SU-DHL-6 (cell line): Measurements from ENCODE around the gene SLC9A3.
A peak's percentile ranks its signal among the peaks of the same experiment; 100 is the strongest.

Experiments
- H2AFZ ChIP-seq: fragments of 200-600 bp; sonication (generic); 2 replicates; pipeline ENCODE4 v1.6.1; 2014; ENCODE audit warnings: low read depth, mild to moderate bottlenecking, moderate library complexity, mixed read lengths, antibody characterized with exemption, low read length; ENCODE audit not compliant: severe bottlenecking
- H3F3A ChIP-seq: fragments of 200-600 bp; shearing (Covaris generic); 2 replicates; pipeline ENCODE4 v1.6.0; 2016; ENCODE audit warnings: antibody characterized with exemption, mild to moderate bottlenecking; ENCODE audit not compliant: insufficient read depth
- H3K27ac ChIP-seq: fragments of 200-600 bp; sonication (generic); 2 replicates; pipeline ENCODE4 v1.5.1; 2016; ENCODE audit warnings: low read depth, mild to moderate bottlenecking, low read length, moderate library complexity, mixed read lengths
- H3K27me3 ChIP-seq: fragments of 200-600 bp; sonication (generic), shearing (Covaris generic); 2 replicates; pipeline ENCODE4 v1.6.0; 2014; ENCODE audit warnings: mild to moderate bottlenecking, low read length
- H3K36me3 ChIP-seq: fragments of 200-600 bp; sonication (generic); 2 replicates; pipeline ENCODE4 v1.6.1; 2014; ENCODE audit warnings: mild to moderate bottlenecking, low read length, mixed read lengths
- H3K4me2 ChIP-seq: fragments of 300-600, 200-600 bp; shearing (Covaris generic), sonication (generic); 2 replicates; pipeline ENCODE4 v1.6.0; 2014; ENCODE audit warnings: low read length, low read depth, mild to moderate bottlenecking; ENCODE audit not compliant: poor library complexity, severe bottlenecking
- H3K4me3 ChIP-seq: fragments of 200-600 bp; sonication (generic); 2 replicates; pipeline ENCODE4 v1.5.1; 2014; ENCODE audit warnings: antibody characterized with exemption, low read length, mild to moderate bottlenecking, mixed read lengths; ENCODE audit not compliant: insufficient read depth, poor library complexity, severe bottlenecking
- H3K79me2 ChIP-seq: fragments of 200-600 bp; sonication (generic); 2 replicates; pipeline ENCODE4 v1.6.1; 2014; ENCODE audit warnings: mild to moderate bottlenecking, low read length, moderate library complexity; ENCODE audit not compliant: insufficient read depth
- H3K9ac ChIP-seq: fragments of 200-600 bp; sonication (generic); 2 replicates; pipeline ENCODE4 v1.7.0; 2014; ENCODE audit warnings: mild to moderate bottlenecking, low read length
- H3K9me2 ChIP-seq: fragments of 200-600 bp; sonication (generic); replicated peaks from 2 replicates; pipeline ENCODE4 v1.6.1; 2014; ENCODE audit warnings: low read length; ENCODE audit not compliant: insufficient read depth
- H3K9me3 ChIP-seq: fragments of 200-600 bp; sonication (generic); 2 replicates; pipeline ENCODE4 v1.6.1; 2014; ENCODE audit warnings: low read length, mixed read lengths; ENCODE audit not compliant: insufficient read depth
- H4K20me1 ChIP-seq: fragments of 200-600 bp; sonication (generic); 2 replicates; pipeline ENCODE4 v1.6.1; 2014; ENCODE audit warnings: low read depth, mild to moderate bottlenecking, antibody characterized with exemption, low read length, moderate library complexity, mixed read lengths
- CTCF ChIP-seq: fragments of 200-600 bp; sonication (generic); IDR thresholded peaks from one replicate; pipeline ENCODE4 v1.5.1; 2017; ENCODE audit warnings: antibody characterized with exemption, mild to moderate bottlenecking, low read length, moderate library complexity; ENCODE audit not compliant: insufficient read depth, poor library complexity, severe bottlenecking
- EZH2phosphoT487 ChIP-seq: fragments of 200-600 bp; sonication (generic), shearing (Covaris generic); conservative IDR thresholded peaks from 2 replicates; pipeline ENCODE4 v1.6.1; 2018; ENCODE audit warnings: mild to moderate bottlenecking, antibody characterized with exemption, low read length, moderate library complexity, mixed read lengths

Gene SLC9A3

DNA sequence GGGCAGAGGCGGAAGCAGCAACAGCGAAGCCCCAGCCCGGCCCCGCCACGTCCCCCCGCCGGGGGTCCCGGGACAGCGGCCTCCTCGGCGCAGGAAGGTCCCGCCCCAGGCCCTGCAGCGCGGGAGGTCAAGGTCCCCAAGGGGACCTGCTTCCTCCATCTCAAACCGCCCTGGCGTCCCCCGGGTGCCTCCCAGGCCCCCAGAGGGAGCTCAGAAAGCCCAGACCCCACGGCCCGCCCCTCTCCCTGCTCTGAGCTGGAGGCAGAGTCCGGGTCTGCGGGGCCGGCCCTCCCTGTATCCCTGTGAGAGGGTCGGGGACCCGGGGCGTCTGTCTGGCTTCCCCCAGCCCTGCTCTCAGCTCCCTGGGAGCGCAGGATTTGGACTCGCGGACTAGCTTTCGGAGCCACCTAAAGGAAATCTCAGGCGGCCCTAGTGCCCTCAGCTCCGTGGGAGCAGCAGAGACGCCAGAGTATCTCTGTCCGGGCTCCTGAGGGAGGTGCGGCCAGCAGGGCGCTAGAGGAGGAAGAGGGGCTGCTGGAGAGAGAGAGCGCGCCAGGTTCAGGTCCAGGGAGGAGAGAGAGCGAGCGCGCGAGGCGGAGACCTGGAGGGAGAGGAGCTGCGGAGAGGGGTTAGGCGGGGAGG is 50.6 kb downstream of the SLC9A3 start:
- Histone ChIP-seq H3F3A (peaks cover 4% of the 10 kb centered on the region), H2AFZ (peak overlapping the region; percentile 81), H4K20me1 (no peaks in the 10 kb centered on the region), H3K9me3 (no peaks in the 10 kb centered on the region), H3K4me2 (peak overlapping the region; percentile 86), H3K27me3 (no peaks in the 10 kb centered on the region), H3K36me3 (no peaks in the 10 kb centered on the region), H3K9me2 (no peaks in the 10 kb centered on the region), H3K79me2 (peaks cover 14% of the 10 kb centered on the region), H3K27ac (no peak overlapping the region), H3K4me3 (peak overlapping the region; percentile 72), H3K9ac (peak overlapping the region; percentile 71)
- TF ChIP-seq EZH2phosphoT487 (no peak), CTCF (no peak)

DNA sequence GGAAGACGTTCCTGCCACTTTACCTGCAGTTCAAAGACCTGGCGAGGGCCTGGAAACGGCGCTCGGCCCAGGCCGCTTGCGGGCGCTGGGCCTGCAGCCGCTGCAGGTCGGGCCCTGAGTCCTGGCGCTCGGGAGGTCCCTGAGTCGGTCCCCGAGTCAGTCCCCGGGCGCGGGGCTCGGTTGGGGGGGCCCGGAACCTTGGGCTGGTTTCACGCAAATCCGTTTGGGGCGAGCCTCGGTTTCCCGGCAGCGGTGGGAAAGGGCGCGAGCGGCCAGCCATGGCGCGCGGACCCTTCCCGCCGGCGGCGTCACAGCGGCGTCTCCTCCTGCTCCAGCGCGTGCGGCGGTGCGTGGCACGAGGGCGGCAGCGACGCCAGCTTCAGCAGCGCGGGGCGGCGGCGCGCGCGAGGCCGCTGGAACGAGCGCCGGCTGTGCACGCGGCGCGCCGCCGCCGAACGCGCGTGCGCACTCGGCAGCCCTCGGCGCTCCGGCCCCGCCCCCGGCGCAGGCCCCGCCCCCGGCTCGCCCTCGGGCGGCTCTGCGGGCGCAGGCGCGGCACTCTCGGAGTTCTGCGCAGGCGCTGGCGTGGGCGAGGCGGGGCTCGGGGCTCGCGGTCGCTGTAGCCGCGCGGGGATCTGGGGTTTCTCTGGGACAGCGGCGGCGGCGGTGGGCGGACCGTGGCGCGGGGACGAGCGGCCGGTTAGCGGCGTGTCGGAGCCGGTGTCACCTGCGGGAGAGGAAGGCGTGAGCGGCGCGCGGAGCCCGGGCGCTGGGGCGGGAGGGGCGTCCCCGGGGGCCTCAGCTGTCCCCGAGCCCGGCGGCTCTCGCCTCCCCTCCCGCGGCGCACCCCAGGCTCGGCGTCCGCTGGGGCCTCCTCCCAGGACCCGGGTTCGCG is 51.3 kb downstream of the SLC9A3 start:
- H3K4me2 ChIP-seq: peak overlapping the region; percentile 86
- H3F3A ChIP-seq: peaks cover 4% of the 10 kb centered on the region
- H3K4me3 ChIP-seq: peak overlapping the region; percentile 72
- H2AFZ ChIP-seq: peak overlapping the region; percentile 81
- no peaks in the 10 kb centered on the region for H3K36me3 ChIP-seq
- H3K9me2 ChIP-seq: no peaks in the 10 kb centered on the region
- H3K9me3 ChIP-seq: no peaks in the 10 kb centered on the region
- H3K27me3 ChIP-seq: no peaks in the 10 kb centered on the region
- H3K79me2 ChIP-seq: peaks cover 14% of the 10 kb centered on the region
- H3K9ac ChIP-seq: peak overlapping the region; percentile 91
- H4K20me1 ChIP-seq: no peaks in the 10 kb centered on the region
- TF ChIP-seq EZH2phosphoT487: no peak
- no peak for TF ChIP-seq CTCF
- H3K27ac ChIP-seq: peak overlapping the region; percentile 71

DNA sequence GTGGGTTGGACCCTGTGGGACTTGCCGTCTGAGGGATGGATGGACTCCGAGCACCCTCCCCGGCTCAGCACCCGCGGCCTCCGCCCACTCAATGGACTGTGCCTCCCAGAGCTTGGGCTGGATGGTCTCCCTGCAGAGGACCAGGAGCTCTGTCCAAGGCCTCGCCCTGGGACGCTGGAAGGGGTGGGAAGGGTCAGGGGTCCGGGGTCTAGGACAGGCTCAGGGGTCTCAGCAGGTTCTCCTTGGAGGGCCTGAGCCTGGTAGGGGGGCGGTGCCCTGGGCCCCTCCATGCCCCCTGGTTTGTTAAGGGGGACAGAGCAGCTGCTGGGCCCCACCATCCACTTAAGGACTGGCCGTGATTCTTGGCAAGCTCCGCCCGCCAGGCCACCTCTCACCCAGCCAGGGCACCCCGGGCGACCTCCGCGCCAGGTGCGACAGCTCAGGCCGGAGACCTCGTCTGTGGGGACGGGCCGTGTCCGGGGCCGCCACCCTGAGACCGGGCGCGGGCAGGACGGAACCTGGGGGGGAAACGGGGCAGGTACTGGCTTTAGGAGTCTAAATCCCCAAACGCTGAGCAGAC is 52.1 kb downstream of the SLC9A3 start:
- H3K36me3 ChIP-seq: no peaks in the 10 kb centered on the region
- H4K20me1 ChIP-seq: no peaks in the 10 kb centered on the region
- peaks cover 4% of the 10 kb centered on the region for H3F3A ChIP-seq
- H3K9ac ChIP-seq: peak overlapping the region; percentile 91
- H3K9me2 ChIP-seq: no peaks in the 10 kb centered on the region
- no peaks in the 10 kb centered on the region for H3K9me3 ChIP-seq
- H3K4me3 ChIP-seq: peak overlapping the region; percentile 70
- no peaks in the 10 kb centered on the region for H3K27me3 ChIP-seq
- peak overlapping the region; percentile 71 for H3K27ac ChIP-seq
- peaks cover 14% of the 10 kb centered on the region for H3K79me2 ChIP-seq
- H3K4me2 ChIP-seq: peak overlapping the region; percentile 75
- peak overlapping the region; percentile 77 for H2AFZ ChIP-seq
- TF ChIP-seq CTCF (no peak), EZH2phosphoT487 (no peak)
